ENCODE measurements around the gene RING1.

The RING1 gene

GRCh38 chr6:33174784-33175183 lies 33.5 kb upstream of the RING1 start:
- H3K4me3 ChIP-seq (replicated peaks; ENCODE audit: insufficient read depth, low read length), result no peak overlapping the region
- H3K27me3 ChIP-seq (ENCODE audit: insufficient read depth, poor library complexity, severe bottlenecking), result no peaks in the 10 kb centered on the region
- H3K27ac ChIP-seq (replicated peaks), result no peak overlapping the region
- no peak for DNase-seq (ENCODE audit: low read depth in 1 of 2, low spot score in 1 of 2)
- no peak for TF ChIP-seq GABPA (IDR thresholded peaks at IDR 0.05; ENCODE audit: low read depth)
- TF ChIP-seq, protein P1, sequence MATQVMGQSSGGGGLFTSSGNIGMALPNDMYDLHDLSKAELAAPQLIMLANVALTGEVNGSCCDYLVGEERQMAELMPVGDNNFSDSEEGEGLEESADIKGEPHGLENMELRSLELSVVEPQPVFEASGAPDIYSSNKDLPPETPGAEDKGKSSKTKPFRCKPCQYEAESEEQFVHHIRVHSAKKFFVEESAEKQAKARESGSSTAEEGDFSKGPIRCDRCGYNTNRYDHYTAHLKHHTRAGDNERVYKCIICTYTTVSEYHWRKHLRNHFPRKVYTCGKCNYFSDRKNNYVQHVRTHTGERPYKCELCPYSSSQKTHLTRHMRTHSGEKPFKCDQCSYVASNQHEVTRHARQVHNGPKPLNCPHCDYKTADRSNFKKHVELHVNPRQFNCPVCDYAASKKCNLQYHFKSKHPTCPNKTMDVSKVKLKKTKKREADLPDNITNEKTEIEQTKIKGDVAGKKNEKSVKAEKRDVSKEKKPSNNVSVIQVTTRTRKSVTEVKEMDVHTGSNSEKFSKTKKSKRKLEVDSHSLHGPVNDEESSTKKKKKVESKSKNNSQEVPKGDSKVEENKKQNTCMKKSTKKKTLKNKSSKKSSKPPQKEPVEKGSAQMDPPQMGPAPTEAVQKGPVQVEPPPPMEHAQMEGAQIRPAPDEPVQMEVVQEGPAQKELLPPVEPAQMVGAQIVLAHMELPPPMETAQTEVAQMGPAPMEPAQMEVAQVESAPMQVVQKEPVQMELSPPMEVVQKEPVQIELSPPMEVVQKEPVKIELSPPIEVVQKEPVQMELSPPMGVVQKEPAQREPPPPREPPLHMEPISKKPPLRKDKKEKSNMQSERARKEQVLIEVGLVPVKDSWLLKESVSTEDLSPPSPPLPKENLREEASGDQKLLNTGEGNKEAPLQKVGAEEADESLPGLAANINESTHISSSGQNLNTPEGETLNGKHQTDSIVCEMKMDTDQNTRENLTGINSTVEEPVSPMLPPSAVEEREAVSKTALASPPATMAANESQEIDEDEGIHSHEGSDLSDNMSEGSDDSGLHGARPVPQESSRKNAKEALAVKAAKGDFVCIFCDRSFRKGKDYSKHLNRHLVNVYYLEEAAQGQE (IDR thresholded peaks at IDR 0.05; ENCODE audit: insufficient replicate concordance, low read depth), result no peak
- no peak for TF ChIP-seq POLR2AphosphoS5 (IDR thresholded peaks at IDR 0.05; ENCODE audit: low read depth)
- TF ChIP-seq SPI1 (IDR thresholded peaks at IDR 0.05; ENCODE audit: borderline replicate concordance, low read depth), result no peak
- TF ChIP-seq, protein P2, sequence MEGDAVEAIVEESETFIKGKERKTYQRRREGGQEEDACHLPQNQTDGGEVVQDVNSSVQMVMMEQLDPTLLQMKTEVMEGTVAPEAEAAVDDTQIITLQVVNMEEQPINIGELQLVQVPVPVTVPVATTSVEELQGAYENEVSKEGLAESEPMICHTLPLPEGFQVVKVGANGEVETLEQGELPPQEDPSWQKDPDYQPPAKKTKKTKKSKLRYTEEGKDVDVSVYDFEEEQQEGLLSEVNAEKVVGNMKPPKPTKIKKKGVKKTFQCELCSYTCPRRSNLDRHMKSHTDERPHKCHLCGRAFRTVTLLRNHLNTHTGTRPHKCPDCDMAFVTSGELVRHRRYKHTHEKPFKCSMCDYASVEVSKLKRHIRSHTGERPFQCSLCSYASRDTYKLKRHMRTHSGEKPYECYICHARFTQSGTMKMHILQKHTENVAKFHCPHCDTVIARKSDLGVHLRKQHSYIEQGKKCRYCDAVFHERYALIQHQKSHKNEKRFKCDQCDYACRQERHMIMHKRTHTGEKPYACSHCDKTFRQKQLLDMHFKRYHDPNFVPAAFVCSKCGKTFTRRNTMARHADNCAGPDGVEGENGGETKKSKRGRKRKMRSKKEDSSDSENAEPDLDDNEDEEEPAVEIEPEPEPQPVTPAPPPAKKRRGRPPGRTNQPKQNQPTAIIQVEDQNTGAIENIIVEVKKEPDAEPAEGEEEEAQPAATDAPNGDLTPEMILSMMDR (IDR thresholded peaks at IDR 0.05; ENCODE audit: insufficient read depth, low read length), result no peak

DNA sequence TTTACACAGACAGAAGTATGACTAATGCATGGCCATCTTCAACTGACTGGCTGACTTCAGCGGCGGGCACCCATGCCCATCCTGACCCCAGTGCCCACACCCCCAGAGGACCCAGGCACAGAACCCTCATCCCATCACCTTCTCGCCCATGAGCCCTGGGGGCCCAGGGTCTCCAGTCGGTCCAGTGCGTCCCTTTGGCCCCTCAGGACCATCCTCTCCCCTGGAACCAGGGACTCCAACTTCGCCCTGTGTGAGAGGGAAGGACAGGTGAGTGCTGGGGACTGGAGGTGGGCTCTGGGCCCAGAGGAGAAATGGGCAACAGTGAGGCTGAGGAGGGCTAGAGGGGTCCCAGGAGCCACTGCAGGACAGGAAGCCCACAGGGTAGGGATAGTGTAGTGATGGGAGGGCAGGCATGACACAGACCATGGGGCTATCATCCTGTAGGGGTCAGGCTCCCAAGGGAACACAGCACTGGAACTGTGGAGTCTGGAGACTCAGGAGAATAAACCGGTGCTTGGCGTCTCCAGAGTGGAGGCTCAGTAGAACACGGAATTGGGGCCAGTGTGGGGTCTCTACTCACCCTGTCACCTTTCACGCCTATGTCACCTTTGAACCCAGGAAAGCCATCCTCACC lies 32.7 kb upstream of the RING1 start:
- no peak overlapping the region for H3K4me3 ChIP-seq (replicated peaks; ENCODE audit: insufficient read depth, low read length)
- DNase-seq (ENCODE audit: low read depth in 1 of 2, low spot score in 1 of 2), result no peak
- H3K27ac ChIP-seq (replicated peaks), result no peak overlapping the region
- no peaks in the 10 kb centered on the region for H3K27me3 ChIP-seq (ENCODE audit: insufficient read depth, poor library complexity, severe bottlenecking)
- TF ChIP-seq POLR2AphosphoS5 (IDR thresholded peaks at IDR 0.05; ENCODE audit: low read depth) (no peak), SPI1 (IDR thresholded peaks at IDR 0.05; ENCODE audit: borderline replicate concordance, low read depth) (no peak)

DNA sequence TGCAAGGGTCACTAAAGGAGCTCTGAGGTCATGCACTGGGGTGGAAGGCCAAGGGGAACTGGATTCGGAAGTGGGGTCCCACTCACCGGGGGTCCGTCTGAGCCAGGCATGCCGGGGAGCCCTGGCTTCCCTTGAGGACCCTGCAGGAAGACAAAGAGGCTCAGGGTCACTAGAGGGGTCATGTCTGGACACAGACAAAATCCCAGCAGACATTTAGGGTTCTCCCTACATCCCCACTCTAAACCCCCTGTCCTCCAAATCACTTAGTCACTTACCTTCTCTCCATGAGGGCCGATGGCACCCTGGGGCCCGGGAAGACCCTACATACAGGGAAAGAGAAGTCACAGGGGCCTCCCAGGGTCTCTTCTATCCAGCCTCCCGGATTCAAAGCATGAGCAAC lies 31.4 kb upstream of the RING1 start:
- no peaks in the 10 kb centered on the region for H3K27me3 ChIP-seq (ENCODE audit: insufficient read depth, poor library complexity, severe bottlenecking)
- H3K27ac ChIP-seq (replicated peaks), result no peak overlapping the region
- H3K4me3 ChIP-seq (replicated peaks; ENCODE audit: insufficient read depth, low read length), result no peak overlapping the region
- DNase-seq (ENCODE audit: low read depth in 1 of 2, low spot score in 1 of 2), result no peak
- TF ChIP-seq SPI1 (IDR thresholded peaks at IDR 0.05; ENCODE audit: borderline replicate concordance, low read depth) (no peak), GABPA (IDR thresholded peaks at IDR 0.05; ENCODE audit: low read depth) (no peak), POLR2AphosphoS5 (IDR thresholded peaks at IDR 0.05; ENCODE audit: low read depth) (no peak)
- TF ChIP-seq, protein P2 (IDR thresholded peaks at IDR 0.05; ENCODE audit: insufficient read depth, low read length), result no peak
- TF ChIP-seq, protein P1 (IDR thresholded peaks at IDR 0.05; ENCODE audit: insufficient replicate concordance, low read depth), result no peak

DNA sequence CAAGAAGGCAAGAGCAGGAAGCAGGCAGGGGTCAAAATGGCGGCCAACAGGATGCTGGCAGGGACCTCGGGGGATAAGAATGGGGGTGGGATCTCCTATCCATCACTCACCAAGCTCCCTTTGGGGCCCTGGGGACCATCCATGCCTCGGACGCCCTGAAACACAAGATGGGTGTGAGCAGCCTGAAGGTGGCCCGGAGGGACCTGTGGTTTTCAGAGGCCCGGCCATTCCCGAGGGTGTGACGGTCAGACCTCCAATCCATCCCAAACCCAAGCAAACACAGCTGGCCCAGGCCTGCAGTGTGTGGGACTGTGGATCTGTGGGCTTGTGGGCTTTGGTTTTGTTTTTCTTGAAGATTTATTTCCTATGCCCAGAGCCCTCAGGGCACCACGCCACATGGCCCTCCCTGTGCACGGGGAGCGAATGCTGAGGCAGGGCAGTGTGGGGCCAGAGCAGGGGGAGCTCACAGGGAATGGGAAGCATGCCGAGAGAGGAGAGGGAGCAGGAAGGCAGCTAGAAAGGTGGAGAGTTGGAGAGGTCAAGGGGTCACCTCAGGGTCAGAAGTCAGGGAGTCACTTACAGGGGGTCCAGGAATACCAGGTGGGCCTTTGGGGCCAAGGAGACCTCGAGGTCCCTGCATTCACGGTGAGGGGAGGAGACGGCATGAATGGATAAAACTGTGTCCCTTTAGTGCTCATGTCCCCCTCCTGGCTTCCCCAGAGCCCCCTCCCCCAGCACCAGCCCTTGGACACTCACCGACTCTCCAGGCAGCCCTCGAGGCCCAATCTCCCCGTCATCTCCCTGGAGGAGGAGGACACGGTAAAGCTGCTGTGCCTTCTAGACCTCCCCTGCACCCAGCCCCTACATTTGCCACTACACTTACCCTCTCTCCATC lies 30.5 kb upstream of the RING1 start:
- DNase-seq (ENCODE audit: low read depth in 1 of 2, low spot score in 1 of 2), result no peak

More for the DNA sequence above, 30.5 kb upstream of the RING1 start:
- no peaks in the 10 kb centered on the region for H3K27me3 ChIP-seq (ENCODE audit: insufficient read depth, poor library complexity, severe bottlenecking)
- no peak overlapping the region for H3K4me3 ChIP-seq (replicated peaks; ENCODE audit: insufficient read depth, low read length)
- TF ChIP-seq, protein P2 (IDR thresholded peaks at IDR 0.05; ENCODE audit: insufficient read depth, low read length), result no peak
- TF ChIP-seq GABPA (IDR thresholded peaks at IDR 0.05; ENCODE audit: low read depth), result no peak
- TF ChIP-seq POLR2AphosphoS5 (IDR thresholded peaks at IDR 0.05; ENCODE audit: low read depth), result no peak
- TF ChIP-seq, protein P1 (IDR thresholded peaks at IDR 0.05; ENCODE audit: insufficient replicate concordance, low read depth), result no peak
- H3K27ac ChIP-seq (replicated peaks), result no peak overlapping the region

Data from HL-60 (cell line).